HEK293T (cell line): Measurements from ENCODE around the gene TLE2.

ENCODE experiments used
- ARNT ChIP-seq: fragments of 450-650 bp; IDR thresholded peaks from 2 replicates; pipeline ENCODE4 v1.6.1; 2017; ENCODE audit warnings: mild to moderate bottlenecking
- BHLHE40 ChIP-seq: fragments of 450-650 bp; IDR thresholded peaks from 2 replicates; pipeline ENCODE4 v1.6.1; 2016; ENCODE audit warnings: mild to moderate bottlenecking, moderate library complexity, borderline replicate concordance
- ELF4 ChIP-seq: fragments of 450-650 bp; IDR thresholded peaks from 2 replicates; pipeline ENCODE4 v1.6.1; 2017; ENCODE audit warnings: antibody characterized with exemption
- FOXA1 ChIP-seq: fragments of 450-650 bp; IDR thresholded peaks from 2 replicates; pipeline ENCODE4 v1.6.1; 2016; ENCODE audit warnings: mild to moderate bottlenecking
- HDGF ChIP-seq: fragments of 450-650 bp; IDR thresholded peaks from 2 replicates; pipeline ENCODE4 v1.6.1; 2017; ENCODE audit warnings: antibody characterized with exemption, borderline replicate concordance
- NFRKB ChIP-seq: fragments of 450-650 bp; IDR thresholded peaks from 2 replicates; pipeline ENCODE4 v1.6.1; 2016; ENCODE audit warnings: mild to moderate bottlenecking, moderate library complexity
- SP1 ChIP-seq: fragments of 450-650 bp; IDR thresholded peaks from 2 replicates; pipeline ENCODE4 v1.6.1; 2017
- SUZ12 ChIP-seq: fragments of 450-650 bp; IDR thresholded peaks from 2 replicates; pipeline ENCODE4 v1.6.1; 2016; ENCODE audit warnings: mild to moderate bottlenecking
- TARDBP ChIP-seq: fragments of 450-650 bp; IDR thresholded peaks from 2 replicates; pipeline ENCODE4 v1.6.1; 2016
- ZNF384 ChIP-seq: fragments of 450-650 bp; IDR thresholded peaks from 2 replicates; pipeline ENCODE4 v1.6.1; 2016

GRCh38 chr19:3036119-3036976 is 7.3 kb upstream of the TLE2 start:
- no peak for TF ChIP-seq FOXA1
- no peak for TF ChIP-seq ZNF384
- TF ChIP-seq BHLHE40, result no peak
- TF ChIP-seq TARDBP, result no peak
- TF ChIP-seq HDGF, result no peak
- no peak for TF ChIP-seq SP1
- TF ChIP-seq ELF4, result no peak
- TF ChIP-seq SUZ12, result no peak
- no peak for TF ChIP-seq NFRKB
- no peak for TF ChIP-seq ARNT
